Muscle of leg (tissue), 11 donors: ENCODE measurements around the gene STK26. TPM values are rescaled to one million over a fixed set of nuclear protein-coding genes. Genes with fewer than 3 reads are reported as not detected.
A peak's percentile ranks its signal among the peaks of the same experiment; 100 is the strongest.
"Not testable (repeated sequence)": the region's sequence is repeated elsewhere in the genome, so short reads cannot be mapped to it uniquely, and the experiment has no call there.

Source experiments
- DNase-seq: peaks from one replicate; pipeline ENCODE4 v3.0.0; 2013
- H3K27ac ChIP-seq: one replicate; pipeline ENCODE4 v1.5.1; 2013; ENCODE audit warnings: mild to moderate bottlenecking, low read length, control low read depth
- H3K27me3 ChIP-seq: one replicate; pipeline ENCODE4 v1.6.1; 2013; ENCODE audit warnings: low read length; ENCODE audit not compliant: control insufficient read depth, insufficient read depth
- H3K36me3 ChIP-seq: one replicate; pipeline ENCODE4 v1.6.1; 2013; ENCODE audit warnings: low read length; ENCODE audit not compliant: control insufficient read depth, insufficient read depth
- H3K4me1 ChIP-seq: one replicate; pipeline ENCODE4 v1.6.1; 2013; ENCODE audit warnings: low read length; ENCODE audit not compliant: control insufficient read depth, insufficient read depth
- H3K4me3 ChIP-seq: one replicate; pipeline ENCODE4 v1.5.1; 2013; ENCODE audit warnings: low read length, control low read depth
- H3K9me3 ChIP-seq: replicated peaks from 2 replicates; pipeline ENCODE4 v1.6.1; 2013; ENCODE audit warnings: low read depth, low read length; ENCODE audit not compliant: control insufficient read depth
- WGBS: methylation state at CpG from one replicate; pipeline ENCODE4 v1.1.5; 2013; ENCODE audit warnings: missing lambda C conversion rate; ENCODE audit not compliant: insufficient coverage; 5-methylcytosine and 5-hydroxymethylcytosine counted together
- polyA plus RNA-seq, 8 donors: library from polyadenylated mRNA; unstranded; fragments of 120-200 nt; gene quantifications; one replicate each; pipeline versions ENCODE4 v1.2.1 to v1.2.3, GENCODE V29; 2013; ENCODE audit warnings: inconsistent platforms in 1 of 8, low replicate concordance in 1 of 8; ENCODE audit not compliant: insufficient read length in 8 of 8, insufficient read depth in 1 of 8
- total RNA-seq: library from RNA; stranded (reverse); fragments of 120-200 nt; gene quantifications from one replicate; pipeline ENCODE4 v1.2.4, GENCODE V29; 2013

STK26 gene
- total and polyA plus RNA-seq, 9 donors, result 40.8 to 73.3 (median 56.3) TPM

GRCh38 chrX:132009350-132009749, 13.8 kb upstream of the STK26 start:
- no peaks in the 10 kb centered on the region for H3K4me1 ChIP-seq
- H3K4me3 ChIP-seq, result no peak overlapping the region
- H3K27ac ChIP-seq, result no peak overlapping the region
- no peaks in the 10 kb centered on the region for H3K9me3 ChIP-seq
- no peaks in the 10 kb centered on the region for H3K36me3 ChIP-seq
- H3K27me3 ChIP-seq, result peaks cover 17% of the 10 kb centered on the region
- 75% methylated on average over 2 of the region's 3 CpGs for WGBS
- no peak for DNase-seq

DNA sequence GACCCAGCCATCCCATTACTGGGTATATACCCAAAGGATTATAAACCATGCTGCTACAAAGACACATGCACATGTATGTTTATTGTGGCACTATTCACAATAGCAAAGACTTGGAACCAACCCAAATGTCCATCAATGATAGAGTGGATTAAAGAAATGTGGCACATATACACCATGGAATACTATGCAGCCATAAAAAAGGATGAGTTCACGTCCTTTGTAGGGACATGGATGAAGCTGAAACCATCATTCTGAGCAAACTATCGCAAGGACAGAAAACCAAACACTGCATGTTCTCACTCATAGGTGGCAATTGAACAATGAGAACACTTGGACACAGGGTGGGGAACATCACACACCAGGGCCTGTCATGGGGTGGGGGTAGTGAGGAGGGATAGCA, 12.9 kb upstream of the STK26 start:
- H3K4me1 ChIP-seq, H3K27ac ChIP-seq, H3K9me3 ChIP-seq, H3K36me3 ChIP-seq, DNase-seq, H3K4me3 ChIP-seq: not testable (repeated sequence)
- WGBS, result no CpG with 5 or more reads among the region's 2 CpGs
- peaks cover 14% of the 10 kb centered on the region for H3K27me3 ChIP-seq

DNA sequence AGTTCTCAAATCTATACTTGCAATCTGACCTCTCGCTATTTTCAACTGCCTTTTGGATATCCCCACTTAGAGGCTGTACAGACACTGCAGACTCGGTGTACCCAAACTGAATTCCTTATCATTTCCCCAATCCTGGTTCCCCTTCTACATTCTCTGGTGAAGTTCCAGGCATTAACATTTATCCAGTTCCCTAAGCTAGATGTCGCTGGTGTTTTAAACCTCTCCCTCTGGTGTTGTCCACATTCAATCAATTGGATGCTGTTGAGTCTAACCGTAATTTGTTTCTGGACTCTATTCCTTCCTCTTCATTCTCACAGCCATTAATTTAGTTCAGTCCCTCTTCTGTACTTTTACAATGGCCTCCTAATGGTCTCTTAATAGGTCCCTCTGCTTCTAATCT, 7.2 kb upstream of the STK26 start:
- Histone ChIP-seq H3K27me3 (no peaks in the 10 kb centered on the region), H3K9me3 (no peaks in the 10 kb centered on the region), H3K4me3 (no peak overlapping the region), H3K27ac (no peak overlapping the region), H3K4me1 (no peaks in the 10 kb centered on the region), H3K36me3 (no peaks in the 10 kb centered on the region)
- 40% methylated on average over 4 of the region's 4 CpGs for WGBS
- DNase-seq, result peak; percentile 25

GRCh38 chrX:132016628-132017430, 6.3 kb upstream of the STK26 start:
- no CpG with 5 or more reads among the region's 2 CpGs for WGBS
- H3K4me1 ChIP-seq, result no peaks in the 10 kb centered on the region
- DNase-seq, result no peak
- H3K9me3 ChIP-seq, result no peaks in the 10 kb centered on the region
- no peaks in the 10 kb centered on the region for H3K36me3 ChIP-seq
- H3K4me3 ChIP-seq, result no peak overlapping the region
- peaks cover 7% of the 10 kb centered on the region for H3K27me3 ChIP-seq
- no peak overlapping the region for H3K27ac ChIP-seq

DNA sequence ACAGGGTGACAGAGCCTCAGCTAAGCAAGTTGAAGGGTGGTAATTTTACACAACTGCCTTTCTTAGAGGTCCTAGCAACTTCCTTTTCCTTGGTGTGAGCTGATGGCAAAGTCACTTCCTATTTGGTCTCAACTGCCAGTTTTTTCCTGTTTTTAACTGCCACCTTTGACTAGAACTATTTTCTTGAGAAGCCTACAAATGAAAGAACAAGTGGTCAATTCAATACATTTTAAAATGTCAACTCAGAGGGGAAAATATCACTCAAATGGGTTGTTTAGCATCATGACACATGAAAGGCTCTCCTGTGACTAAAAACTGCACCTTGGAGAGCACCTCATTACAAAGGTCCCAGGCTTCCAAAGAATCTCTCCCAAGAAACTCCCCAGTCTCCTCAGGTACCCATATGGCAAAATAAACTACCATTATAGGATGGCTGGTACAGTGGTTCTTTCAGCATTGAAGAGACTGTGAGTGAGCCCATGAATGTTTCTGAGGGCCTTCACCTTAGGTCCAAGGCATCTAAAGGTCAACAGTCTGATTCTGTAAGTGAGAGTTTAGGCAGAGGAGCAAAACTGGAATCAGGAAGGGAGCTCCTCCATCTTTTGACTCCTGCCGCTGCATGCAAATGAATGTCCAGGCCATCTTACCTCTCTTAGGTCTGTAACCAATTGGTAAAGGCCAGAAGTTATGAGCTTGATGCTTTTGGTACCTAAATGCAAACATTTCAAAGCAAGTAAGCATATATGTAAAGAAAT, 5.5 kb upstream of the STK26 start:
- H3K4me1 ChIP-seq, result peaks cover 2% of the 10 kb centered on the region
- no peak overlapping the region for H3K4me3 ChIP-seq
- peaks cover 13% of the 10 kb centered on the region for H3K27me3 ChIP-seq
- H3K36me3 ChIP-seq, result no peaks in the 10 kb centered on the region
- H3K9me3 ChIP-seq, result no peaks in the 10 kb centered on the region
- no CpG with 5 or more reads among the region's 1 CpG for WGBS
- no peak for DNase-seq
- no peak overlapping the region for H3K27ac ChIP-seq

DNA sequence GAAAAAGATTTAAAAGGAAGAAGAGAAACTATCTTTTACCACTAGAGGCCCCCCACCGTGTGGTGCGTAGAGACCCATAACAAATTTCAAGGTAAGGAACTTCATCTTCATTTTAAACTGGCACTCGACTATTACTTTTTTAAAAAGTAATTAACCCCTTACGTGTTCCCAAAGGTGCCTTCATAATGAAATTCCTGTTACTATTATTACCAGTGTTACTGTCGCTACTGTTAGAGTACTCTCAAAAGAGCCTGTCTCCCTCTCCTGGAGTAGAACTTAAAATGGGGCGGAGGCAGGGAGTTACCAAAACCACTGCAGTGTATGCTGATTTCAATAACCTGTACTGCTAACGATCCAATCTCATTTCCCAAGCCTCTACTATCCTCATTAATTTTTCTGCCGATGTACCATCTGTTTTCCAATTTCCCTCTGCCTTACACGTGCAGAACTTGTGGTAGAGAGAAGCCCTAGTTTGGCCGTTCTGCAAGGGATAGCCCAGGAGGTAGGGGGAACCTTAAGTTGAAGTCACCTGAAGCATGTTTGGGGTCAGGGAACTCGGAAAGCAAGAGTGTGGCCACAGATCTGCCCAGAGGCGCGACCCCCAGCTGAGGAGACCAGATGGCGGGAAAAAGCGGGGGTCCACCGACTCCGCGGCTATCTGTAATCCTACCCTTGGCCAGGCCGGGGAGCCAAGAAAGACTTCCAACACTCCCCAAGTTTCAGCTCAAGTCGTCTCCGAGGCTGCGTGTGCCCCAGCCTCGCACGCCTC, 720 bp upstream of the STK26 start:
- H3K9me3 ChIP-seq, result no peaks in the 10 kb centered on the region
- no peaks in the 10 kb centered on the region for H3K36me3 ChIP-seq
- H3K27me3 ChIP-seq, result peaks cover 34% of the 10 kb centered on the region
- DNase-seq, result peak; percentile 20
- peak overlapping the region; percentile 69 for H3K27ac ChIP-seq
- 31% methylated on average over 14 of the region's 24 CpGs for WGBS
- H3K4me3 ChIP-seq, result peak overlapping the region; percentile 77
- peaks cover 7% of the 10 kb centered on the region for H3K4me1 ChIP-seq

GRCh38 chrX:132023896-132024386, 839 bp downstream of the STK26 start:
- H3K27me3 ChIP-seq, result peaks cover 39% of the 10 kb centered on the region
- peaks cover 7% of the 10 kb centered on the region for H3K4me1 ChIP-seq
- no peaks in the 10 kb centered on the region for H3K9me3 ChIP-seq
- peak overlapping the region; percentile 77 for H3K4me3 ChIP-seq
- peak; percentile 17 for DNase-seq
- H3K27ac ChIP-seq, result peak overlapping the region; percentile 79
- no peaks in the 10 kb centered on the region for H3K36me3 ChIP-seq
- 20% methylated on average over 1 of the region's 16 CpGs for WGBS

- WGBS, result no CpG with 5 or more reads among the region's 8 CpGs
- Histone ChIP-seq H3K4me3 (peak overlapping the region; percentile 77), H3K36me3 (no peaks in the 10 kb centered on the region), H3K4me1 (peaks cover 7% of the 10 kb centered on the region), H3K27ac (peak overlapping the region; percentile 62), H3K27me3 (peaks cover 39% of the 10 kb centered on the region), H3K9me3 (no peaks in the 10 kb centered on the region)
- DNase-seq, result peak; percentile 36
Observed at GRCh38 chrX:132025041-132025440, 1.9 kb downstream of the STK26 start.

GRCh38 chrX:132030264-132030663, 7.2 kb downstream of the STK26 start:
- H3K27ac ChIP-seq, result no peak overlapping the region
- peaks cover 13% of the 10 kb centered on the region for H3K27me3 ChIP-seq
- H3K4me1 ChIP-seq, result no peaks in the 10 kb centered on the region
- no peaks in the 10 kb centered on the region for H3K9me3 ChIP-seq
- no peak for DNase-seq
- H3K36me3 ChIP-seq, result no peaks in the 10 kb centered on the region
- no peak overlapping the region for H3K4me3 ChIP-seq

- H3K27me3 ChIP-seq, result peaks cover 16% of the 10 kb centered on the region
- no peaks in the 10 kb centered on the region for H3K36me3 ChIP-seq
- 14% methylated on average over 1 of the region's 4 CpGs for WGBS
- no peak for DNase-seq
- H3K27ac ChIP-seq, result no peak overlapping the region
- no peaks in the 10 kb centered on the region for H3K4me1 ChIP-seq
- H3K4me3 ChIP-seq, result no peak overlapping the region
- H3K9me3 ChIP-seq, result no peaks in the 10 kb centered on the region
Observed at GRCh38 chrX:132031867-132032266, 8.8 kb downstream of the STK26 start.
